HFFc6 (cell line): ENCODE data around the gene APOL6. TPM values are rescaled to one million over a fixed set of nuclear protein-coding genes. Genes with fewer than 3 reads are reported as not detected.

Source experiments
- DNase-seq: peaks from one replicate; pipeline ENCODE4 v3.0.0-alpha.2; 2018
- H3K27ac Mint-ChIP-seq: 2 replicates; pipeline ENCODE4 v1.8.0; 2020; ENCODE audit warnings: mild to moderate bottlenecking, mixed read lengths
- H3K27me3 Mint-ChIP-seq: 2 replicates; pipeline ENCODE4 v1.8.0; 2021; ENCODE audit warnings: mild to moderate bottlenecking, moderate library complexity, mixed read lengths; ENCODE audit not compliant: insufficient read depth
- H3K36me3 Mint-ChIP-seq: 2 replicates; pipeline ENCODE4 v1.8.0; 2021; ENCODE audit warnings: low read depth, mixed read lengths
- H3K4me1 Mint-ChIP-seq: 2 replicates; pipeline ENCODE4 v1.8.0; 2020; ENCODE audit warnings: low read depth, mixed read lengths
- H3K4me3 Mint-ChIP-seq: 2 replicates; pipeline ENCODE4 v1.8.0; 2020; ENCODE audit warnings: mild to moderate bottlenecking, moderate library complexity, mixed read lengths
- H3K9me3 Mint-ChIP-seq: 2 replicates; pipeline ENCODE4 v1.8.0; 2020; ENCODE audit warnings: mild to moderate bottlenecking, mixed read lengths
- CTCF ChIP-seq: fragments of 200-600 bp; sonication (generic); IDR thresholded peaks from 2 replicates; pipeline ENCODE4 v1.5.0; 2021; ENCODE audit warnings: antibody characterized with exemption, mild to moderate bottlenecking
- total RNA-seq, 6 experiments: library from RNA; stranded (reverse); fragmentation: NEBNext Ultra II Directional; extraction: Animal tissue kit (Norgen Biotek cat#: 25700); gene quantifications; 2 replicates in 1 of 6; 3 replicates in 5 of 6; pipeline ENCODE4 v1.2.3, GENCODE V29; 2021

APOL6 gene
- total RNA-seq, 6 experiments from 2014 or later, result 1.4 to 3.6 (median 3.4) TPM

GRCh38 chr22:35604621-35605368 is 43.5 kb upstream of the APOL6 start:
- peaks cover 30% of the 10 kb centered on the region for H3K27me3 Mint-ChIP-seq
- no peaks in the 10 kb centered on the region for H3K9me3 Mint-ChIP-seq
- H3K4me3 Mint-ChIP-seq, result no peak overlapping the region
- H3K27ac Mint-ChIP-seq, result no peak overlapping the region
- no peak for TF ChIP-seq CTCF
- peaks cover 12% of the 10 kb centered on the region; the same call in 1 of the 2 replicates for H3K4me1 Mint-ChIP-seq
- DNase-seq, result no peak
- H3K36me3 Mint-ChIP-seq, result no peaks in the 10 kb centered on the region

GRCh38 chr22:35605369-35605680 is 42.9 kb upstream of the APOL6 start:
- Mint-ChIP-seq H3K4me3 (no peak overlapping the region), H3K27me3 (peaks cover 35% of the 10 kb centered on the region), H3K27ac (no peak overlapping the region), H3K4me1 (peaks cover 12% of the 10 kb centered on the region; the same call in 1 of the 2 replicates), H3K36me3 (no peaks in the 10 kb centered on the region), H3K9me3 (no peaks in the 10 kb centered on the region)
- no peak for DNase-seq
- no peak for TF ChIP-seq CTCF

- H3K36me3 Mint-ChIP-seq, result no peaks in the 10 kb centered on the region
- no peak for DNase-seq
- peaks cover 12% of the 10 kb centered on the region; the same call in 1 of the 2 replicates for H3K4me1 Mint-ChIP-seq
- H3K27me3 Mint-ChIP-seq, result peaks cover 37% of the 10 kb centered on the region
- H3K27ac Mint-ChIP-seq, result no peak overlapping the region
- H3K4me3 Mint-ChIP-seq, result no peak overlapping the region
- no peak for TF ChIP-seq CTCF
- H3K9me3 Mint-ChIP-seq, result no peaks in the 10 kb centered on the region
Measured at GRCh38 chr22:35605851-35606481, 42.3 kb upstream of the APOL6 start.

GRCh38 chr22:35606916-35607315 is 41.3 kb upstream of the APOL6 start:
- Mint-ChIP-seq H3K9me3 (no peaks in the 10 kb centered on the region), H3K4me3 (no peak overlapping the region), H3K27ac (no peak overlapping the region), H3K36me3 (no peaks in the 10 kb centered on the region), H3K27me3 (peaks cover 39% of the 10 kb centered on the region), H3K4me1 (peaks cover 12% of the 10 kb centered on the region; the same call in 1 of the 2 replicates)
- no peak for TF ChIP-seq CTCF
- no peak for DNase-seq

- no peak overlapping the region for H3K27ac Mint-ChIP-seq
- H3K36me3 Mint-ChIP-seq, result no peaks in the 10 kb centered on the region
- H3K27me3 Mint-ChIP-seq, result peaks cover 36% of the 10 kb centered on the region
- H3K4me3 Mint-ChIP-seq, result no peak overlapping the region
- no peak for DNase-seq
- no peak for TF ChIP-seq CTCF
- no peaks in the 10 kb centered on the region for H3K9me3 Mint-ChIP-seq
- peaks cover 12% of the 10 kb centered on the region; the same call in 1 of the 2 replicates for H3K4me1 Mint-ChIP-seq
Measured at GRCh38 chr22:35608088-35608487, 40.2 kb upstream of the APOL6 start.
